WI38 (cell line): ENCODE measurements around the gene RIMS3.

Experiments
- H3K4me3 ChIP-seq: 2 replicates; pipeline ENCODE4 v1.5.1; 2011; ENCODE audit warnings: low read depth, mild to moderate bottlenecking, control low read depth, low read length
- TF ChIP-seq, protein P1 (sequence below): IDR thresholded peaks from 2 replicates; pipeline ENCODE4 v1.5.1; 2012; ENCODE audit warnings: low read depth, mild to moderate bottlenecking, control low read depth, low read length

RIMS3 gene

DNA sequence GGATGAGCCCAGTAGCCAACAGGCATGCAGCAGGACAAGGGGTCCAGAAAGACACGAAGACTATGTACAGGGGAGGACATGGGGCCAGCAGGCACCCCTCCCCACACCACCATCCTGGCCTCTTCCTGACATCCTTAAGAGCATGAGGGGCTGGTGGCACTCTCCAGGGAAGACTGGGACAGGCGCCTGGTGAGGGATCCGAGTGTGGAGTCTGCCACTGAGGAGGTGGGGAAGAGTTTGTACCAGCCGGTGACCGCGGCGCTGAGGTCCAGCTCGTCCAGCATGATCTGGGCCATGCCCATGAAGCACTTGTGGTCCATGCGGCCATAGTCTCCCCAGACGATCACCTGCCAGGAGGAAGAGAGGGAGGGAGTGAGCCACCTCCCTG lies 39.1 kb downstream of the RIMS3 start:
- TF ChIP-seq, protein P1, sequence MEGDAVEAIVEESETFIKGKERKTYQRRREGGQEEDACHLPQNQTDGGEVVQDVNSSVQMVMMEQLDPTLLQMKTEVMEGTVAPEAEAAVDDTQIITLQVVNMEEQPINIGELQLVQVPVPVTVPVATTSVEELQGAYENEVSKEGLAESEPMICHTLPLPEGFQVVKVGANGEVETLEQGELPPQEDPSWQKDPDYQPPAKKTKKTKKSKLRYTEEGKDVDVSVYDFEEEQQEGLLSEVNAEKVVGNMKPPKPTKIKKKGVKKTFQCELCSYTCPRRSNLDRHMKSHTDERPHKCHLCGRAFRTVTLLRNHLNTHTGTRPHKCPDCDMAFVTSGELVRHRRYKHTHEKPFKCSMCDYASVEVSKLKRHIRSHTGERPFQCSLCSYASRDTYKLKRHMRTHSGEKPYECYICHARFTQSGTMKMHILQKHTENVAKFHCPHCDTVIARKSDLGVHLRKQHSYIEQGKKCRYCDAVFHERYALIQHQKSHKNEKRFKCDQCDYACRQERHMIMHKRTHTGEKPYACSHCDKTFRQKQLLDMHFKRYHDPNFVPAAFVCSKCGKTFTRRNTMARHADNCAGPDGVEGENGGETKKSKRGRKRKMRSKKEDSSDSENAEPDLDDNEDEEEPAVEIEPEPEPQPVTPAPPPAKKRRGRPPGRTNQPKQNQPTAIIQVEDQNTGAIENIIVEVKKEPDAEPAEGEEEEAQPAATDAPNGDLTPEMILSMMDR, result no peak
- no peak overlapping the region for H3K4me3 ChIP-seq

DNA sequence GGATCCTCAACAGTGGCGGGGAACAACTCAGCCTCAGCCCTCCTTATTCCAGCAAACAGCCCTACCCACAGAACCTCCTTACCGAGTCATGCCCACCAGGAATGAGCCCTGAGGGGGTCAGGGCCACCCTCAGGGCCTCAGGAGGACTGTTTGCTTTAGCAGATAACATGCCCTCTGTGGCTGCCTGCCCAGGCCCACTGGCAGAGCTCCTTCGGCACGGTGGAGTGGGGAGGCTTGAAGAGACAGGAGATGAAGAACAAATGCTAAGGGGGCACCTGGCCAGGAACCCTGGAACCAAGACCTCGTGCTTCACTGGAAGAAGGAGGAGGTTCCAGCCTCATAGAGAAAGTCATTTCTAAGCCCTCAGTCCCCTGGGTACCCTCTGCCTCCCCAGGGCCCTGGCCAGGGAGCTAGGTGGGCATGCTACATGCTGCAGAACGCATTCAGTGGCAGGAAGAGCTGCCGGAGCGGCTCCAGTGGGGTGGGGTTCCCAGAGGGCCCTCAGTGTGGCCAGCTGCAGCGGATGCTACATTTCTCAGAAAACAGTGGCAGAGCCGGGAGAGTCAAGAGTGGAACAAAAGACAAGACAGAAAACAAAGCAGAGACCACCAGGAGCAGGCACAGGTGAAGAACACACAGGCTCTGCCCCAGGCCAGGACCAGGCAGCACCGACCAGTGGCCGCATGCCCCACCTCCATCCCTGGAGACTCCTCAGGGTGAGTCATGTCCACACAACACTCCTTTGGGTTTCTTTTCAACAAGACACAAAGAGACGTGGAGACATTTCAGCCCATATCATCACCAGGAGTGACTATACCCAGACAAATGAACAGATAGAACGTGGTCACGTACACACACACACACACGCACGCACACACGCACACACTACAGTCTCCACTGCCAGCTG lies 39.8 kb downstream of the RIMS3 start:
- TF ChIP-seq, protein P1, result no peak
- H3K4me3 ChIP-seq, result no peak overlapping the region

DNA sequence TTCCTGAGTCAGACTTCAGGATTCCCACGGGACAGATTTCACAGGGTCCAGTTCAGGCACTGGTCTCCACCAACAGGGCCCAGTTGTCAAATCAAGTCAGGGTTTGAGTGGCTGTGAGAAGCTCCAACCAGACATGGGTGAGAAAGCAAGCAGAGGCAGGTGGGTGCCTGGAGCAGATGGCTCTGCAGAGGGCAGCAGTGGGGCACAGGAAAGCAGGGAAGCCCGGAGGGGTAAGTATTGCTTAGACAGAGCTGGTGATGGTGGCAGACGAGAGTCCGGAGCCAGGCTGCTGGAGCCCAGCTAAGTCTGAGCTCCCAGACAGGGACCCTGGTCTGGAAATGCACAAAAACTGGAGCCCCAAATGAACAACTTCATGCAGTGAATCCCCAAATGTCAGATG lies 40.4 kb downstream of the RIMS3 start:
- H3K4me3 ChIP-seq, result no peak overlapping the region
- TF ChIP-seq, protein P1, result no peak

DNA sequence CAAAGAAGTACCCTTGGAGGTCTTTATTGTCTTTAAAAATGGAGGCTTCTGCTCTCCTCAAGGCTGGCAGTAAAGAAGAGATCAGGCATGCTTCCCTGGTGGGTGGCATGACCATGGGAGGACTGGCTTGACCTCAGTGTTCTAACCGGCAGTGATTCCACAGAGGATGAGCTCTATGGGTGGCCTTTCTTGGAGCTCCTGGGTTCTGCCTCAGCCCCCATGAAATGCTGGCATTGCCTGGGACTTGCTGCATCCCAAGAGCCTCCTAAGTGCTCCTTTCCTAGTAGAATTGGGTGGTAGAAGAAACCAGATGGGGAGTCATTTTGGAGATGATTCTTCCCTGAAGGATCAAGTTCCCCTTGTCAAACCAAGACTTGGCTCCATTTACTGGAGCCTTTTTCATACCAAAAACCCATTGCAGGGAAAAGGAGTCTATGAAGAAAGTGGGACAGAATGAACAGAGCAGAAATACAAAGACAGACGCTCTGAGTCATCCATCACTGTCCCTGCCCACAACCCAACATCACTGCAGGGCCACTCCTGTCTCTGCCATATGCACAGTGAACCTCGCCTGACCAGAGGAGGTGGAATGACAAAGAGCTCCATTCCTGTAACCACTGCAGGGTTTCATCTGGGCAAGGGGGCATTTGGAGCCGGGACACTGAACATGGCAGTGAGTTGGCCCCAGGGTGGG lies 42.4 kb downstream of the RIMS3 start:
- TF ChIP-seq, protein P1, result no peak

DNA sequence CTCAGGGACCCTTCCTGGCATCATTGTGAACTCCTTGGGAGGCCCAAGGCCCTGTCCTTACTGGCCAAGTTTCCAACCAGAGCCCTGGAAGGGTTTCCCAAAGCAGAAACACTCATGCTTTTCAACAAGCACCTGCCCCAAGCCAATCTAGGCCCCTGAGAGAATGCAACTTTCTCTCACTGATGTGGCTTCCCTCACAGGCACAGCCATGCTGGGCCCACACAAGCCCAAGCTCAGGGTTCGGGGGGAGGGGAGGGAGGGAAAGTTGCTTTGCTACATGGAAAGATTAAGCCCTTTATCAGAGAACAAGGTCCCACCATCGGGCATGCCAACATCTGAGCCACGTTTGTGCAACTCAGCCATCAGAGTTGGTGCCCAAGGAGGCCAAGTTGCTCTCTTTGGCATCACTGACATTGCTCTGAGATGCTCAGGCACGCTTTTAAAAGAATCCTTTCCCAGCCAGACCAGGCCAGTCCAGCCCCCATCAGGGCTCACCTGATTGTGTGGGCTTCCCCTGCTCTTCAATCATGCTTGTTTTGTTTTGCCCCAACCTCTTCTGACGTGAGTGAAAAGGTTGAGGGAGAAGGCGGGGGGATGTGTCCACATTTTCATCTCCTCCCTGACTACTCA lies 43.5 kb downstream of the RIMS3 start:
- TF ChIP-seq, protein P1, result no peak
- no peak overlapping the region for H3K4me3 ChIP-seq

More for the DNA sequence above, 42.4 kb downstream of the RIMS3 start:
- H3K4me3 ChIP-seq, result no peak overlapping the region

DNA sequence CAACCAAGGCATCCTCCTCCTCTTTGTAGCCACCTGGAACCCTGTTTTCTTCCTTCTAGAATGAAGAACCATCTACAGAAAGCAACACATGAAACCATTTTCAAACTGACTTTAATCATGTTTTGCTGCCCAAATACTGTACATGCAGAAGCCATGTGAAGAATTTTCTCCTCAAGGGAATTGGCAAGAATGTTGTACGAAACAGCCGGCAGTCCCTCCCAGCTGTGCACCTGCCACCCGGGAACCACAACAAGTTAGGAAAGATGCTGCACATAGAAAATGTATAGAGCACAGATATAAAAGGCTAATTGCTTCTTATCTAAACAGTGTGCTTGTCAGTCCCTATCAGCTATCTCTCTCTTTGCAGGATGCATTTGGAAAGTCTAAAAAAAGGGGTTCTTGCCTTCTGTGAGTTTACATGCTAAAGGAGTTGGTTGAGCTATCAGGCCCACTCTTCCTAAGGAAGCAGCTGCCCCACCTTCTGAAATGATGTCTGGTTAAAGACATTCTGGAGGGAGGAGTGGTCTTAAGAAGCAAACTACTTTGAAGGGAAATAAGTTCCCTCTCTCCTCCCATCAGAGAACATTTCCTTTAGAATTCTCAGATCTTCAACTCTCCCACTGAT lies 44.8 kb downstream of the RIMS3 start:
- TF ChIP-seq, protein P1, result no peak
- H3K4me3 ChIP-seq, result no peak overlapping the region
